ENCODE data around the gene SPTBN1.

DNA sequence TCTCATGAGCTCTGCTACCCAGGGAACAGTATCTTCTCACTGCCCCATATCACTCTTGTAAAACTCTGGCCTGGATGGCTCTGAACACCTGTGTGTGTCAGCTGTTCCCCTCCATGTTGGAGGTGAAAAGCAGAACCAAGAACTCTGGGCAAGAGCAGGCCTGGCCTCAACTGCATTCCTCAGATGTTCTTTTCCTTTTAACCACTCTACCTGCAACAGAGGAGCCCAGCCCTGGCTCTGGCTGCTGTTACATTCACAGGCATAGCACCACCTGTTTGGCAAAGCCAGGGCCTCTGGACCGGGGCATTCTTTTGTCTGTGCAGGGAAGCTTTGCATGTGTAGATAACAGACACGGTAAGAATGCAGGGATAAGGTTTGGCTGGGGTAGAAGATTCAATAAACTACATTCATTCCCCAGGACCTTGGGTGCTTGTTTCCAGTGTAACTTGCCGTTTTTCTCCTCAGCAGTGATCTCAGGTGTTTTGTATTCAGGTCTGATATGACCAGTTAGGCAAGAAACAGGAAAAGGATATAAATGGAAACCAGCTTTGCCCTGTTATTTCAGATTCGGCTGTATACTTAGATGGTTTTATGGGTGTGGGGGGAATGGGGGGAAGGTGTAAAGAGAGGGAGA, 95.1 kb downstream of the SPTBN1 start:
- TF ChIP-seq TP53 (CRISPR knock-in tag; conservative IDR thresholded peaks at IDR 0.05) (no peak), KDM5B (CRISPR knock-in tag; IDR thresholded peaks at IDR 0.05; ENCODE audit: borderline replicate concordance) (no peak), TBP (CRISPR knock-in tag; IDR thresholded peaks at IDR 0.05) (no peak), RNF2 (conservative IDR thresholded peaks at IDR 0.05; ENCODE audit: low read depth) (no peak), ZNF317 (CRISPR knock-in tag; IDR thresholded peaks at IDR 0.05) (no peak), KDM1A (CRISPR knock-in tag; IDR thresholded peaks at IDR 0.05) (no peak), MTERF4 (CRISPR knock-in tag; IDR thresholded peaks at IDR 0.05) (no peak)
- TF ChIP-seq, protein P1, sequence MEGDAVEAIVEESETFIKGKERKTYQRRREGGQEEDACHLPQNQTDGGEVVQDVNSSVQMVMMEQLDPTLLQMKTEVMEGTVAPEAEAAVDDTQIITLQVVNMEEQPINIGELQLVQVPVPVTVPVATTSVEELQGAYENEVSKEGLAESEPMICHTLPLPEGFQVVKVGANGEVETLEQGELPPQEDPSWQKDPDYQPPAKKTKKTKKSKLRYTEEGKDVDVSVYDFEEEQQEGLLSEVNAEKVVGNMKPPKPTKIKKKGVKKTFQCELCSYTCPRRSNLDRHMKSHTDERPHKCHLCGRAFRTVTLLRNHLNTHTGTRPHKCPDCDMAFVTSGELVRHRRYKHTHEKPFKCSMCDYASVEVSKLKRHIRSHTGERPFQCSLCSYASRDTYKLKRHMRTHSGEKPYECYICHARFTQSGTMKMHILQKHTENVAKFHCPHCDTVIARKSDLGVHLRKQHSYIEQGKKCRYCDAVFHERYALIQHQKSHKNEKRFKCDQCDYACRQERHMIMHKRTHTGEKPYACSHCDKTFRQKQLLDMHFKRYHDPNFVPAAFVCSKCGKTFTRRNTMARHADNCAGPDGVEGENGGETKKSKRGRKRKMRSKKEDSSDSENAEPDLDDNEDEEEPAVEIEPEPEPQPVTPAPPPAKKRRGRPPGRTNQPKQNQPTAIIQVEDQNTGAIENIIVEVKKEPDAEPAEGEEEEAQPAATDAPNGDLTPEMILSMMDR (CRISPR knock-in tag; IDR thresholded peaks at IDR 0.05), result no peak
